ENCODE results near the gene CSNK2A1.

GRCh38 chr20:480044-480443 lies 63.5 kb downstream of the CSNK2A1 start:
- TF ChIP-seq, protein P1, sequence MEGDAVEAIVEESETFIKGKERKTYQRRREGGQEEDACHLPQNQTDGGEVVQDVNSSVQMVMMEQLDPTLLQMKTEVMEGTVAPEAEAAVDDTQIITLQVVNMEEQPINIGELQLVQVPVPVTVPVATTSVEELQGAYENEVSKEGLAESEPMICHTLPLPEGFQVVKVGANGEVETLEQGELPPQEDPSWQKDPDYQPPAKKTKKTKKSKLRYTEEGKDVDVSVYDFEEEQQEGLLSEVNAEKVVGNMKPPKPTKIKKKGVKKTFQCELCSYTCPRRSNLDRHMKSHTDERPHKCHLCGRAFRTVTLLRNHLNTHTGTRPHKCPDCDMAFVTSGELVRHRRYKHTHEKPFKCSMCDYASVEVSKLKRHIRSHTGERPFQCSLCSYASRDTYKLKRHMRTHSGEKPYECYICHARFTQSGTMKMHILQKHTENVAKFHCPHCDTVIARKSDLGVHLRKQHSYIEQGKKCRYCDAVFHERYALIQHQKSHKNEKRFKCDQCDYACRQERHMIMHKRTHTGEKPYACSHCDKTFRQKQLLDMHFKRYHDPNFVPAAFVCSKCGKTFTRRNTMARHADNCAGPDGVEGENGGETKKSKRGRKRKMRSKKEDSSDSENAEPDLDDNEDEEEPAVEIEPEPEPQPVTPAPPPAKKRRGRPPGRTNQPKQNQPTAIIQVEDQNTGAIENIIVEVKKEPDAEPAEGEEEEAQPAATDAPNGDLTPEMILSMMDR (IDR thresholded peaks at IDR 0.05), result no peak
- no peak for TF ChIP-seq POLR2A (IDR thresholded peaks at IDR 0.05)

All from body of pancreas (tissue), 4 donors.